OCI-LY1 (cell line): Measurements from ENCODE around the gene PLCD1.

Source experiments
- H2AFZ ChIP-seq: fragments of 200-600 bp; sonication (generic), shearing (Covaris generic); 2 replicates; pipeline ENCODE4 v1.6.0; 2014; ENCODE audit warnings: antibody characterized with exemption, mild to moderate bottlenecking, low read length
- H3F3A ChIP-seq: fragments of 200-600 bp; sonication (generic), shearing (Covaris generic); 2 replicates; pipeline ENCODE4 v1.6.0; 2014; ENCODE audit warnings: mild to moderate bottlenecking, antibody characterized with exemption, low read length, moderate library complexity; ENCODE audit not compliant: insufficient read depth
- H3K27ac ChIP-seq: fragments of 200-600 bp; sonication (generic); 2 replicates; pipeline ENCODE4 v1.5.1; 2014; ENCODE audit warnings: low read length, mixed run types, mild to moderate bottlenecking, low read depth; ENCODE audit not compliant: poor library complexity, severe bottlenecking
- H3K27me3 ChIP-seq: fragments of 200-600 bp; sonication (generic); 2 replicates; pipeline ENCODE4 v1.6.0; 2014; ENCODE audit warnings: antibody characterized with exemption, mild to moderate bottlenecking, low read length, moderate library complexity; ENCODE audit not compliant: insufficient read depth
- H3K36me3 ChIP-seq: fragments of 200-600 bp; sonication (generic); 2 replicates; pipeline ENCODE4 v1.6.1; 2014; ENCODE audit warnings: mild to moderate bottlenecking, antibody characterized with exemption, low read length, moderate library complexity, mixed read lengths; ENCODE audit not compliant: insufficient read depth
- H3K4me1 ChIP-seq: fragments of 200-600 bp; sonication (generic); 2 replicates; pipeline ENCODE4 v1.5.1; 2014; ENCODE audit warnings: mild to moderate bottlenecking, low read length, moderate library complexity; ENCODE audit not compliant: insufficient read depth, severe bottlenecking
- H3K4me2 ChIP-seq: fragments of 200-600 bp; sonication (generic), shearing (Covaris generic); 2 replicates; pipeline ENCODE4 v1.6.1; 2014; ENCODE audit warnings: low read length
- H3K4me3 ChIP-seq: fragments of 200-600 bp; sonication (generic); 2 replicates; pipeline ENCODE4 v1.5.1; 2014; ENCODE audit warnings: low read length, low read depth, mild to moderate bottlenecking, mixed read lengths; ENCODE audit not compliant: poor library complexity, severe bottlenecking
- H3K79me2 ChIP-seq: fragments of 200-600 bp; shearing (Covaris generic); 2 replicates; pipeline ENCODE4 v1.6.1; 2016; ENCODE audit warnings: mixed run types, low read length, mixed read lengths; ENCODE audit not compliant: insufficient read depth
- H3K9ac ChIP-seq: fragments of 200-600 bp; sonication (generic), shearing (Covaris generic); 2 replicates; pipeline ENCODE4 v1.6.1; 2014; ENCODE audit warnings: mild to moderate bottlenecking, low read length, mixed read lengths
- H3K9me2 ChIP-seq: fragments of 200-600 bp; sonication (generic), shearing (Covaris generic); 2 replicates; pipeline ENCODE4 v1.6.1; 2014; ENCODE audit warnings: low read depth, mild to moderate bottlenecking, low read length, mixed read lengths
- H3K9me3 ChIP-seq: fragments of 200-600 bp; shearing (Covaris generic); 2 replicates; pipeline ENCODE4 v1.6.1; 2014; ENCODE audit warnings: low read length, mixed read lengths
- H4K20me1 ChIP-seq: fragments of 200-600 bp; sonication (generic), shearing (Covaris generic); 2 replicates; pipeline ENCODE4 v1.6.0; 2016; ENCODE audit warnings: mild to moderate bottlenecking, low read length; ENCODE audit not compliant: insufficient read depth
- CTCF ChIP-seq: fragments of 200-600 bp; sonication (generic), shearing (Covaris generic); IDR thresholded peaks from 2 replicates; pipeline ENCODE4 v1.5.1; 2017; ENCODE audit warnings: mild to moderate bottlenecking, antibody characterized with exemption, low read length, moderate library complexity, mixed read lengths
- EZH2 ChIP-seq: fragments of 200-600 bp; sonication (generic), shearing (Covaris generic); IDR thresholded peaks from 2 replicates; pipeline ENCODE4 v1.8.0; 2017; ENCODE audit warnings: borderline replicate concordance, mixed run types, mild to moderate bottlenecking, antibody characterized with exemption, low read length, moderate library complexity, mixed read lengths

PLCD1 gene

GRCh38 chr3:38002940-38003339 is 26.5 kb downstream of the PLCD1 start:
- Histone ChIP-seq H3F3A (no peaks in the 10 kb centered on the region), H3K27ac (no peak overlapping the region), H3K4me2 (no peak overlapping the region), H3K4me1 (peaks cover 20% of the 10 kb centered on the region), H3K36me3 (peaks cover 22% of the 10 kb centered on the region; the same call in 1 of the 2 replicates), H3K9ac (no peak overlapping the region), H3K4me3 (no peak overlapping the region), H3K9me3 (no peaks in the 10 kb centered on the region), H2AFZ (no peak overlapping the region), H3K27me3 (no peaks in the 10 kb centered on the region), H3K79me2 (no peaks in the 10 kb centered on the region), H4K20me1 (no peaks in the 10 kb centered on the region), H3K9me2 (no peaks in the 10 kb centered on the region)
- no peak for TF ChIP-seq CTCF
- TF ChIP-seq EZH2 = no peak

GRCh38 chr3:38002291-38002876 is 27.1 kb downstream of the PLCD1 start:
- Histone ChIP-seq H4K20me1 (no peaks in the 10 kb centered on the region), H3K9ac (no peak overlapping the region), H3K27ac (no peak overlapping the region), H3K4me2 (no peak overlapping the region), H3K4me1 (peaks cover 23% of the 10 kb centered on the region), H2AFZ (no peak overlapping the region), H3K4me3 (no peak overlapping the region), H3K9me3 (no peaks in the 10 kb centered on the region), H3K79me2 (no peaks in the 10 kb centered on the region), H3K36me3 (peaks cover 22% of the 10 kb centered on the region; the same call in 1 of the 2 replicates), H3F3A (no peaks in the 10 kb centered on the region), H3K27me3 (no peaks in the 10 kb centered on the region), H3K9me2 (no peaks in the 10 kb centered on the region)
- TF ChIP-seq CTCF (no peak), EZH2 (no peak)

- Histone ChIP-seq H3K4me2 (no peak overlapping the region), H3F3A (no peaks in the 10 kb centered on the region), H3K4me3 (no peak overlapping the region)
Measured at GRCh38 chr3:38001456-38002081, 27.9 kb downstream of the PLCD1 start.

More at GRCh38 chr3:38001456-38002081, 27.9 kb downstream of the PLCD1 start:
- Histone ChIP-seq H3K9ac (no peak overlapping the region), H3K9me3 (no peaks in the 10 kb centered on the region), H3K79me2 (no peaks in the 10 kb centered on the region), H3K36me3 (peaks cover 19% of the 10 kb centered on the region; the same call in 1 of the 2 replicates), H3K4me1 (peaks cover 23% of the 10 kb centered on the region), H3K27me3 (no peaks in the 10 kb centered on the region), H3K27ac (no peak overlapping the region), H3K9me2 (no peaks in the 10 kb centered on the region), H4K20me1 (no peaks in the 10 kb centered on the region), H2AFZ (no peak overlapping the region)
- no peak for TF ChIP-seq EZH2
- no peak for TF ChIP-seq CTCF
